Karpas-422 (cell line): Measurements from ENCODE around the gene RALY. TPM values are rescaled to one million over a fixed set of nuclear protein-coding genes. Genes with fewer than 3 reads are reported as not detected.
A peak's percentile ranks its signal among the peaks of the same experiment; 100 is the strongest.

ENCODE experiments used
- DNase-seq: peaks from one replicate; pipeline ENCODE4 v3.0.0-alpha.2; 2015
- H2AFZ ChIP-seq: fragments of 200-600 bp; sonication (generic); 2 replicates; pipeline ENCODE4 v1.6.1; 2014; ENCODE audit warnings: antibody characterized with exemption, low read length, mixed read lengths
- H3K27ac ChIP-seq: fragments of 200-600 bp; sonication (generic); 2 replicates; pipeline ENCODE4 v1.5.1; 2014; ENCODE audit warnings: mild to moderate bottlenecking, low read length, moderate library complexity
- H3K27me3 ChIP-seq: fragments of 200-600 bp; sonication (generic); 2 replicates; pipeline ENCODE4 v1.6.1; 2014; ENCODE audit warnings: low read length, mixed read lengths
- H3K36me3 ChIP-seq: fragments of 200-600 bp; sonication (generic); 2 replicates; pipeline ENCODE4 v1.6.1; 2014; ENCODE audit warnings: low read length, mixed read lengths; ENCODE audit not compliant: insufficient read depth
- H3K4me1 ChIP-seq: fragments of 200-600 bp; sonication (generic); 2 replicates; pipeline ENCODE4 v1.6.1; 2014; ENCODE audit warnings: mild to moderate bottlenecking, low read length, mixed read lengths
- H3K4me2 ChIP-seq: fragments of 200-600 bp; sonication (generic); 2 replicates; pipeline ENCODE4 v1.6.1; 2014; ENCODE audit warnings: low read length, low read depth, mild to moderate bottlenecking; ENCODE audit not compliant: poor library complexity, severe bottlenecking
- H3K4me3 ChIP-seq: fragments of 200-600 bp; sonication (generic); 2 replicates; pipeline ENCODE4 v1.5.1; 2014; ENCODE audit warnings: mild to moderate bottlenecking, antibody characterized with exemption, low read length, mixed read lengths
- H3K79me2 ChIP-seq: fragments of 200-600 bp; sonication (generic); 2 replicates; pipeline ENCODE4 v1.6.1; 2014; ENCODE audit warnings: mild to moderate bottlenecking, low read length, mixed read lengths
- H3K9ac ChIP-seq: fragments of 200-600 bp; sonication (generic); 2 replicates; pipeline ENCODE4 v1.6.0; 2014; ENCODE audit warnings: low read length
- H3K9me2 ChIP-seq: fragments of 200-600 bp; sonication (generic), shearing (Covaris generic); replicated peaks from 2 replicates; pipeline ENCODE4 v1.6.0; 2014; ENCODE audit warnings: mild to moderate bottlenecking, low read length, moderate library complexity; ENCODE audit not compliant: insufficient read depth
- H3K9me3 ChIP-seq: fragments of 300-700, 200-600 bp; sonication (generic); 2 replicates; pipeline ENCODE4 v1.6.1; 2014; ENCODE audit warnings: low read length, mixed read lengths
- H4K20me1 ChIP-seq: fragments of 200-600 bp; sonication (generic); 2 replicates; pipeline ENCODE4 v1.6.1; 2014; ENCODE audit warnings: mild to moderate bottlenecking, antibody characterized with exemption, low read length, low read depth; ENCODE audit not compliant: insufficient read depth
- total RNA-seq: library from RNA; depleted of rRNA; stranded (reverse); fragments of >200 nt; shearing (Covaris generic); gene quantifications from 2 replicates; pipeline ENCODE4 v1.2.3, GENCODE V29; 2014; ENCODE audit warnings: low replicate concordance

The RALY gene
- total RNA-seq, 1 experiment from 2014 or later = 78.8 TPM

DNA sequence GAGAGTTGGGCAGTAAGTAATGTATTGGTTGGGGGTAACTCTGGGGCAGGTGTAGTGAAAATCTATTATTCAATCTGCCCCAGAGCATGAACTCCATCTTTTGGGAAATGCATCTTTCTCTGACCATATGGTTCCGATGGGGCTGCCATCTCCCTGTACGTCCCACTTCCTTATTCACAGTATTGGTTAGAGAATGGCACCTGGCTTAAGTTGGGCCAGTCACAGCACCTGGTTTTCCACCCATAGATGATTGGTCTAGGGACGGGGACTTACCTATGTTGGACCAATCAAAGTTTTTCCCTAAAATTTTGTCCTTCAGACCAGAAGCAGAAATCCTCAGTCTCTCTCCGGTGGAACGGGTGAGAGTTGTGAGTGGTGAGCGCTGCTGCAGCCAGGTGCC lies 2.2 kb upstream of the RALY start:
- Histone ChIP-seq H2AFZ (no peak overlapping the region), H3K27me3 (no peaks in the 10 kb centered on the region), H3K9me3 (no peaks in the 10 kb centered on the region), H3K36me3 (no peaks in the 10 kb centered on the region), H3K4me3 (peak overlapping the region; percentile 88; the same call in 1 of the 2 replicates), H3K9ac (peak overlapping the region; percentile 79; the same call in 1 of the 2 replicates), H4K20me1 (peaks cover 22% of the 10 kb centered on the region; the same call in 1 of the 2 replicates), H3K27ac (no peak overlapping the region), H3K4me1 (peaks cover 26% of the 10 kb centered on the region), H3K79me2 (peaks cover 36% of the 10 kb centered on the region), H3K4me2 (peak overlapping the region; percentile 94), H3K9me2 (no peaks in the 10 kb centered on the region)
- DNase-seq = no peak

DNA sequence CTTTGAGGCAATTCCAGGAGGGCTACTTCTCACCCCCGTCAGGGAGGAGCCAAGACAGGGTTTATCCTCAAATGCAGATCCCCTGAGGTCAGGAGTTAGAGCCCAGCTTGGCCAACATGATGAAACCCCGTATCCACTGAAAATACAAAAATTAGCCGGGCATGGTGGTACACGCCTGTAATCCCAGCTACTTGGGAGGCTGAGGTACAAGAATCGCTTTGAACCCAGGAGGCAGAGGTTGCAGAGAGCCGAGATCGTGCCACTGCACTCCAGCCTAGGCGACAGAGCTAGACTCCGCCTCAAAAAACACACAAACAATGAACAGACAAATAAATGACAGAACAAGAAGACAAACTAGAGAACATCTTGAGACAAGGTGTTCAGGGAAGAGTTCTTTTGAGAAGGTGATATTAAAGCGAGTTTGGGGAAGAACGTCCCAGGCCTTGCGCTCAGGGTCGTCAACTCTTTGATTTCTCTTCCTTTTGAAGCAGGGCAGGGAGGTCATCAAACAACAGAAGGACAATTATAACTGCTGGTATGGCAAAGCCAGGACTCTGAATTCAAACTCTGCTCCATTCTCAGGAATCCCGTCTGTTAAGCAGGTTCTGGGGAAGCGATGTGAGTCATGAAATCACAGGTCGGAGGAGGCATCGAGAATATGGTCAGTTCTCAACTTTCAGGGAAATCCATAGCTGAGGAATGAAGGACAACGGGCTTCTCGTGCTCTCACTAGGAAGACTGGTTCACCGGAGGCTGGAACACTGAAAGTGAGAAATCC lies 1.4 kb upstream of the RALY start:
- peak overlapping the region; percentile 10; the same call in 1 of the 2 replicates for H3K27ac ChIP-seq
- no peaks in the 10 kb centered on the region for H3K27me3 ChIP-seq
- H3K4me2 ChIP-seq = peak overlapping the region; percentile 94
- peaks cover 44% of the 10 kb centered on the region for H3K79me2 ChIP-seq
- no peaks in the 10 kb centered on the region for H3K9me3 ChIP-seq
- peak overlapping the region; percentile 88 for H3K4me3 ChIP-seq
- H3K4me1 ChIP-seq = peaks cover 31% of the 10 kb centered on the region
- H3K9ac ChIP-seq = peak overlapping the region; percentile 79
- H3K9me2 ChIP-seq = no peaks in the 10 kb centered on the region
- no peaks in the 10 kb centered on the region for H3K36me3 ChIP-seq
- 0 out of 2 replicates have a peak overlapping the region, but pooled peaks have one; percentile 40 for H2AFZ ChIP-seq
- H4K20me1 ChIP-seq = peaks cover 22% of the 10 kb centered on the region; the same call in 1 of the 2 replicates
- DNase-seq = peak; percentile 53

DNA sequence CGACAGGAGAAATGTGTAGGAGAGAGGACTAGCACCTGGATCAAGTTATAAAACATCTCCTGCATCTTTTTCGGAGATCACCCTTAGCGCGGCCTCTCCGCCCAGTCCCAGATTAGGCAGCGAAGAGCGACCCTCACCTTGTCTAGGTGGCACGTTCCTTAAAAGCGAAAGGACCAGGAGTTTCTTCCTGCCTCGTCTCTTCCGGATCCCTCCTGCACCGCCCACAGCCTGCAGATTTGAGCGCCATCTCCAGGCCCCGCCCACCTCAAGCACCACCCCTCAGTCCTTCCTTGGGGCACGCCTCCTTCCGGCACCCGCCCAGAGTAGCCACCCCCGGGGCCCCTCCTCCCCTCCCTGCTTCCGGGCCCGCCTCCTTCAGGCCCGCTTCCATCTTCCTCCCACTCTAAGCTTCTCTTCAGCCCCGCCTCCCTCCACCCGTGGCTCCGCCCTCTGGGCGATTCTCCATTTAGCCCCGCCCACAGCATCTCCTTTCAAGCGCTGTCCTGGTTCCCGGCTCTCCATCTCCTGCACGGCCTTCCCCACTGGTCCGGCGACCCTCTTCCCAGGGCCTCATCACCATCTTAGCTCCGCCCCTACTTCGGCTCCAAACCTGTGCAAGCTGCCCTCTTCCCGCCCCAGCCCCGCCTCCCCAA lies 662 bp upstream of the RALY start:
- Histone ChIP-seq H4K20me1 (peaks cover 22% of the 10 kb centered on the region; the same call in 1 of the 2 replicates), H3K79me2 (peaks cover 51% of the 10 kb centered on the region), H3K9me2 (no peaks in the 10 kb centered on the region), H3K27ac (peak overlapping the region; percentile 76), H3K9me3 (no peaks in the 10 kb centered on the region), H3K36me3 (no peaks in the 10 kb centered on the region), H3K4me1 (peaks cover 31% of the 10 kb centered on the region), H3K27me3 (no peaks in the 10 kb centered on the region), H3K4me2 (peak overlapping the region; percentile 94), H3K9ac (peak overlapping the region; percentile 83), H2AFZ (peak overlapping the region; percentile 84; the same call in 1 of the 2 replicates), H3K4me3 (peak overlapping the region; percentile 88)
- DNase-seq = peak; percentile 99

DNA sequence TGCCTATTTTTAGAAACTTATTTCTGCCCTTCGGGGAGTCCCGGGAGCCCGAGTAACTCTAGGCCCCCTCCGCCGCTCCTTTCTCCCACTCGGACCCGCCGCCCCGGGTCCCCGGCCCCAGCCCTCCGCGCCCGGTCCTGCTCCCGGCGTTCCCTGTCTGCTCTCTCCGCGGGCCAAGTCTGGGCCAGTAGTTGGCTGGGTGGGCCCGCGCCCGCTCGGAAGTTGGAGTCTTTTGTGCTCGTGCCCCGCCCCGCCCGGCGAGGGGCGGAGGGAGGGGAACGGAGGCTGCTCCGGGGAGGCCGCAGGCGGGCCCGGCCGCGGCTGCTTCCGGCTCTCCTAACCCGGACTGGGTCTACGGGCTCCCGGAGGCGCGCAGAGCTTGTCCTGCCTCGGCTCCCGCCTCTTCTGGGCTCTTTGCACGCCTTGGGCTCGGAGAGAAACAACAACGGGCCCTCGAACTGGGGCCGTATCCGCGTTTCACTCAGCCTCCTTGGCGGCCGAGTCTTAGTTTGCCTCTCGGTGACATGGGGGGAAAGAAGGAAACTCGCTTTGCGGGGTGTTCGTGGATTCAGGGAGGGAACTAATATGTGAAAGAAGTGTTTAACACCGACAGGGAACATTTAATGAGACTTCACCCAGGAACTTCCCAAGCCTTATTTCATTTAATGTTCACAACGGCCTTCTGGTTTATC lies 657 bp downstream of the RALY start:
- peak; percentile 93 for DNase-seq
- H3K27me3 ChIP-seq = no peaks in the 10 kb centered on the region

DNA sequence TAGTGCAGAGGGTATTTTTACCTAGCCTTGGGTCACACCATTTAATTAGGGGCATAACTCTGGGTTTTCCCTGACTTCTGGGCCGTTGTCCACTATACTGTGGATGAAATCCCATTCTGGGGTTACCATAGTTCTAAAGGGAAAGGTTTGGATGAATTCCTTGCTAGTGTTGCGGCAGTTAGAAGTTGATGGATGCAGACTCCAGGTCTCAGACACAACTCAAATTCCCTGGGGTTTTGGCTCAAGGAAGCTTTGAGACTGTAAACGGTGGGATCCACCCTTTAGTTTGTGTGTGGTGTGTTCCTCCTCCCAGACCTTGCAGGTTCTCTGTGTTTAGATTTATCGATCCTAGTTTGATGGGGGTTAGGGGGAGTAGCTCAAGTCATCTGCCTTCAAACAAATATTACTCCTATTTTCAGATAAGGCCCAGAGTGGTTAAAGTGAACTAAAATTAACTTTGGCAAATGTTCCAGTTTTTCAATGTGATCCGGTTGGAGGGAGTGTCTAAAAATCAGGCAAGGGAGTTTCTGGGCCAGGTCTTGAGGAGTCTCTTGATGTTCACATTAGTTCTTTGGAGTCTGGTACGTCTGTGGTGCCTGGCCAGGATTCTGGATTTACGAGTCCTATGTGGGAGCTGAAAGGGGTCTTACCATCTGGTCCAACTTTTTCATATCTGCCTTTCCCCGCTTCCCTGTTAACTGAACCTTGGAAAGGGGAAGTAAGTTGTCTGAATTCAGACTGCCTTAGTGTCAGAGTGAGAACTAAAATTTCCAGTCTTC lies 1.5 kb downstream of the RALY start:
- H3K9ac ChIP-seq = peak overlapping the region; percentile 83

More for the DNA sequence above, 657 bp downstream of the RALY start:
- H3K4me1 ChIP-seq = peaks cover 31% of the 10 kb centered on the region
- peaks cover 22% of the 10 kb centered on the region; the same call in 1 of the 2 replicates for H4K20me1 ChIP-seq
- H3K36me3 ChIP-seq = no peaks in the 10 kb centered on the region
- H3K27ac ChIP-seq = peak overlapping the region; percentile 76
- peak overlapping the region; percentile 94 for H3K4me2 ChIP-seq
- H3K9me3 ChIP-seq = no peaks in the 10 kb centered on the region
- H3K9ac ChIP-seq = peak overlapping the region; percentile 83
- H3K9me2 ChIP-seq = no peaks in the 10 kb centered on the region
- H3K4me3 ChIP-seq = peak overlapping the region; percentile 88
- H2AFZ ChIP-seq = 0 out of 2 replicates have a peak overlapping the region, but pooled peaks have one; percentile 33
- peaks cover 65% of the 10 kb centered on the region for H3K79me2 ChIP-seq

DNA sequence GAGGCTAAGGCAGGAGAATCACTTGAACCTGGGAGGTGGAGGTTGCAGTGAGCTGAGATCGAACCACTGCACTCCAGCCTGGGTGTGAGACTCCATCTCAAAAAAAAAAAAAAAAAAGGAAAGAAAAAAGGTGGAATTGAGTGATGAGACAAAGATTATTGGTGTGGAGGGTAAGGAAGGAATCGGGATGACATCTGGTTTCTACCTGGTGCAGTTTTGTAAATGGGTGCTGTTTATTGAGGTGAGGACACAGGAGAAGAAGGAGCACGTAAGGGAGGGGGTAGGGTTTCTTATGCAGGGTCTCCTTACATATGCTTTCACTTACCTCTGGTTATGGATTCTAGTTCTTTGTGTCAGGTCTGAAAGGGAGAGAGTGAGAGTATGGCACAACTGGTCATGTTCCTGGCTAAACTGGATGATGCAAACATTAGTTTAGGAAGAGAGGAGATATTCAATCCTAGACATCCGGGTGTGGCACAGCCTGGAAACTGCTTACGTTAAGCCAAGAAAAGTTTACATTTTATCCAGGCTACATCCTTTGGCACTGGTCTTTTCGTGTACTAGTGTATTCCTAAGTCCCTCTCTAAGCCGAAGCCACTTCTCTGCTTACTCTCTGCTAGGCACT lies 5.4 kb downstream of the RALY start:
- no peak overlapping the region for H3K27ac ChIP-seq
- H3K4me2 ChIP-seq = no peak overlapping the region
- peaks cover 15% of the 10 kb centered on the region; the same call in 1 of the 2 replicates for H4K20me1 ChIP-seq
- H3K9me3 ChIP-seq = no peaks in the 10 kb centered on the region
- peaks cover 3% of the 10 kb centered on the region; the same call in 1 of the 2 replicates for H3K36me3 ChIP-seq
- no peak for DNase-seq
- H3K4me3 ChIP-seq = no peak overlapping the region
- H3K79me2 ChIP-seq = peaks cover 99% of the 10 kb centered on the region
- no peaks in the 10 kb centered on the region for H3K9me2 ChIP-seq
- no peak overlapping the region for H2AFZ ChIP-seq
- no peaks in the 10 kb centered on the region for H3K27me3 ChIP-seq
- H3K9ac ChIP-seq = no peak overlapping the region
- H3K4me1 ChIP-seq = peaks cover 21% of the 10 kb centered on the region

More for the DNA sequence above, 1.5 kb downstream of the RALY start:
- no peaks in the 10 kb centered on the region for H3K9me3 ChIP-seq
- H3K27me3 ChIP-seq = no peaks in the 10 kb centered on the region
- H3K9me2 ChIP-seq = no peaks in the 10 kb centered on the region
- peak overlapping the region; percentile 76; the same call in 1 of the 2 replicates for H3K27ac ChIP-seq
- no peak overlapping the region for H2AFZ ChIP-seq
- peaks cover 73% of the 10 kb centered on the region for H3K79me2 ChIP-seq
- peaks cover 18% of the 10 kb centered on the region; the same call in 1 of the 2 replicates for H4K20me1 ChIP-seq
- DNase-seq = peak; percentile 51
- H3K4me2 ChIP-seq = peak overlapping the region; percentile 94
- H3K36me3 ChIP-seq = no peaks in the 10 kb centered on the region
- H3K4me3 ChIP-seq = peak overlapping the region; percentile 88
- peaks cover 31% of the 10 kb centered on the region for H3K4me1 ChIP-seq

DNA sequence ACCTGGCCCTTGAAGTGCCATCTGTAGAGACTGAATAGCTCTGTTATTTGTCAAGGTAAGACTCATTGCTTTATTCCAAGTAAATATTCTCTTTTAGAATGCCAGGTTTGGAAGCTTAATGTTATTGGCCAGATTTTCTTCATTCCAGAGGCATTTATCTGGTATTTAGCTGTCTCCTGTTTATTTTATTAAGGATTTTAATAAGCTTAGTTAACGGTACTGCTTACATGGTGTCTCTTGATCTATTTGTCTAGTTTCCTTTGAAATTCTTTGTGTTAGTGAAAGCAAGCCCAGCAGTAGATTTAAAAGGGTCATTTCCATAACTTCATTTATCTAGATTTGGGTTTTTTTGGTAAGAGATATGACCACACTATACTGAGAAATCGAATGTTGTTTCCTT lies 7.7 kb downstream of the RALY start:
- DNase-seq = no peak
- Histone ChIP-seq H3K4me1 (peaks cover 6% of the 10 kb centered on the region), H3K36me3 (peaks cover 3% of the 10 kb centered on the region; the same call in 1 of the 2 replicates), H3K27me3 (no peaks in the 10 kb centered on the region), H3K9ac (no peak overlapping the region), H3K4me3 (no peak overlapping the region), H3K9me3 (no peaks in the 10 kb centered on the region), H4K20me1 (no peaks in the 10 kb centered on the region; the same call in 1 of the 2 replicates), H3K79me2 (peaks cover 99% of the 10 kb centered on the region), H2AFZ (no peak overlapping the region), H3K27ac (no peak overlapping the region), H3K9me2 (no peaks in the 10 kb centered on the region), H3K4me2 (no peak overlapping the region)
